ENCODE measurements around the gene EI24.

DNA sequence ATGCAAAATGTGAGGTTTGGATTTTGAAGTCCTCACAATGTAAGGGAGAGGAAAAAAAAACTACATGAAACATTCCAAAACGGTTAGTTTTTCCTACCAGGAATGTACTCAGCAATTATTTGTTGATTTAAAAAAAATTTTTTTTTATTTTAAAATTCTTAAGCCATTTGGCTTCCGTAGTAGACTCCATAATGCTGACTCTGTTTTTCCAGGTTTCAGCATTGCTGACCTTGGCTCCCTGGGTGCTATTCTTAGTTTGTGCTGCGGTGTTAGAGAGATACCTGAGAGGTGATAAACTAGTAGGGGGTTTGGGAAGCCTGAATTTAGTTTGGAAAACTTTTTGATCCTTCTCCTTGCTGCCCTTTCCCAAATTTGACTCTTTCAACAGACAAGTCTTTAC lies 33.9 kb downstream of the EI24 start:
- TF ChIP-seq, protein P1, sequence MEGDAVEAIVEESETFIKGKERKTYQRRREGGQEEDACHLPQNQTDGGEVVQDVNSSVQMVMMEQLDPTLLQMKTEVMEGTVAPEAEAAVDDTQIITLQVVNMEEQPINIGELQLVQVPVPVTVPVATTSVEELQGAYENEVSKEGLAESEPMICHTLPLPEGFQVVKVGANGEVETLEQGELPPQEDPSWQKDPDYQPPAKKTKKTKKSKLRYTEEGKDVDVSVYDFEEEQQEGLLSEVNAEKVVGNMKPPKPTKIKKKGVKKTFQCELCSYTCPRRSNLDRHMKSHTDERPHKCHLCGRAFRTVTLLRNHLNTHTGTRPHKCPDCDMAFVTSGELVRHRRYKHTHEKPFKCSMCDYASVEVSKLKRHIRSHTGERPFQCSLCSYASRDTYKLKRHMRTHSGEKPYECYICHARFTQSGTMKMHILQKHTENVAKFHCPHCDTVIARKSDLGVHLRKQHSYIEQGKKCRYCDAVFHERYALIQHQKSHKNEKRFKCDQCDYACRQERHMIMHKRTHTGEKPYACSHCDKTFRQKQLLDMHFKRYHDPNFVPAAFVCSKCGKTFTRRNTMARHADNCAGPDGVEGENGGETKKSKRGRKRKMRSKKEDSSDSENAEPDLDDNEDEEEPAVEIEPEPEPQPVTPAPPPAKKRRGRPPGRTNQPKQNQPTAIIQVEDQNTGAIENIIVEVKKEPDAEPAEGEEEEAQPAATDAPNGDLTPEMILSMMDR (IDR thresholded peaks at IDR 0.05; ENCODE audit: low read depth, low read length, poor library complexity, severe bottlenecking) = no peak
- no peak for TF ChIP-seq EZH2phosphoT487 (IDR thresholded peaks at IDR 0.05; ENCODE audit: borderline replicate concordance, low read length)

All from DOHH2 (cell line).